H1 (cell line): ENCODE measurements around the gene TOR4A. TPM values are rescaled to one million over a fixed set of nuclear protein-coding genes. Genes with fewer than 3 reads are reported as not detected.

Source experiments
- CTCF ChIA-PET: fragments of 300-600 bp; sonication (Branson Sonifier 250); formaldehyde crosslinking; loops from one replicate; lab custom pipeline; 2021; ENCODE audit not compliant: partially characterized antibody; lab: Charles Lee
- POLR2A ChIA-PET: fragments of 300-600 bp; sonication (Branson Sonifier 250); formaldehyde crosslinking; loops from one replicate; lab custom pipeline; 2021; ENCODE audit warnings: inconsistent platforms; ENCODE audit not compliant: partially characterized antibody; lab: Charles Lee
- DNase-seq, 2 experiments: peaks; one replicate each; pipeline versions ENCODE4 v3.0.0 to v3.0.0-alpha.2; 2010 to 2022; ENCODE audit warnings: low spot score in 2 of 2, low read depth in 1 of 2, mixed read lengths in 1 of 2
- FAIRE-seq: peaks from 2 replicates; lab custom pipeline; 2011; peaks lifted over from hg19 to GRCh38; lab: Jason Lieb, UNC
- H2AFZ ChIP-seq: 2 replicates; pipeline ENCODE4 v1.8.1; 2012; ENCODE audit warnings: low read length, inconsistent platforms
- H2AK5ac ChIP-seq: 2 replicates; pipeline ENCODE4 v1.6.1; 2013; ENCODE audit warnings: low read depth, low read length
- H2BK120ac ChIP-seq: replicated peaks from 2 replicates; pipeline ENCODE3; 2013; ENCODE audit warnings: low read depth, low read length, inconsistent platforms
- H2BK12ac ChIP-seq: 2 replicates; pipeline ENCODE4 v1.6.1; 2013; ENCODE audit warnings: low read depth, low read length
- H2BK15ac ChIP-seq: 2 replicates; pipeline ENCODE4 v1.6.1; 2013; ENCODE audit warnings: low read length
- H2BK20ac ChIP-seq: 2 replicates; pipeline ENCODE4 v1.6.1; 2013; ENCODE audit warnings: low read length
- H2BK5ac ChIP-seq: 2 replicates; pipeline ENCODE4 v1.6.1; 2013; ENCODE audit warnings: low read depth, low read length
- H3K14ac ChIP-seq: 2 replicates; pipeline ENCODE4 v1.6.1; 2013; ENCODE audit warnings: inconsistent platforms; ENCODE audit not compliant: insufficient read length
- H3K18ac ChIP-seq: 2 replicates; pipeline ENCODE4 v1.6.1; 2013; ENCODE audit warnings: low read length; ENCODE audit errors: extremely low read depth
- H3K23ac ChIP-seq: 2 replicates; pipeline ENCODE4 v1.6.1; 2013; ENCODE audit warnings: inconsistent platforms; ENCODE audit not compliant: insufficient read length
- H3K23me2 ChIP-seq: 2 replicates; pipeline ENCODE4 v1.6.1; 2013; ENCODE audit warnings: low read depth, low read length
- H3K27ac ChIP-seq: 2 replicates; pipeline ENCODE4 v1.6.1; 2011; ENCODE audit warnings: low read depth, low read length, inconsistent platforms
- H3K27me3 ChIP-seq, 4 experiments: replicated peaks in 1 of 4; 1 replicate in 1 of 4; 2 replicates in 3 of 4; pipeline versions ENCODE4 v1.6.1 to v1.8.1; 2011 to 2013; ENCODE audit warnings: low read length in 3 of 4, mild to moderate bottlenecking in 3 of 4, inconsistent platforms in 2 of 4, mixed read lengths in 2 of 4, moderate library complexity in 1 of 4; ENCODE audit not compliant: control insufficient read depth in 3 of 4, insufficient read depth in 3 of 4; ENCODE audit errors: extremely low read depth in 1 of 4
- H3K36me3 ChIP-seq, 4 experiments: 2 replicates each; pipeline versions ENCODE4 v1.6.1 to v1.8.1; 2011 to 2013; ENCODE audit warnings: mild to moderate bottlenecking in 4 of 4, low read length in 3 of 4, moderate library complexity in 2 of 4, control low read depth in 1 of 4, inconsistent platforms in 1 of 4; ENCODE audit not compliant: insufficient read depth in 4 of 4, control insufficient read depth in 2 of 4
- H3K4ac ChIP-seq: replicated peaks from 2 replicates; pipeline ENCODE3; 2013; ENCODE audit warnings: low read length, low read depth, mixed read lengths, inconsistent platforms; ENCODE audit not compliant: insufficient read length
- H3K4me1 ChIP-seq, 4 experiments: replicated peaks in 1 of 4; 1 replicate in 1 of 4; 2 replicates in 3 of 4; pipeline versions ENCODE4 v1.6.1 to v1.8.1; 2011 to 2013; ENCODE audit warnings: low read length in 3 of 4, inconsistent platforms in 2 of 4, mixed read lengths in 1 of 4; ENCODE audit not compliant: insufficient read depth in 4 of 4, control insufficient read depth in 3 of 4
- H3K4me2 ChIP-seq, 2 experiments: 2 replicates each; pipeline versions ENCODE4 v1.6.1 to v1.8.1; 2011 to 2013; ENCODE audit warnings: low read depth in 2 of 2, low read length in 2 of 2, control low read depth in 1 of 2, inconsistent platforms in 1 of 2, mild to moderate bottlenecking in 1 of 2; ENCODE audit not compliant: insufficient read depth in 1 of 2
- H3K4me3 ChIP-seq, 4 experiments: fragments of 200-600, 300-600 bp in 1 of 4; sonication (generic), shearing (Covaris generic), sonication (Bioruptor Twin) in 1 of 4; 2 replicates each; pipeline versions ENCODE4 v1.5.1 to v1.8.1; 2011 to 2016; ENCODE audit warnings: low read length in 4 of 4, low read depth in 3 of 4, control low read depth in 2 of 4, inconsistent platforms in 2 of 4, mild to moderate bottlenecking in 2 of 4, mixed read lengths in 1 of 4, moderate library complexity in 1 of 4; ENCODE audit not compliant: insufficient read depth in 2 of 4; ENCODE audit errors: extremely low read depth in 1 of 4
- H3K56ac ChIP-seq: replicated peaks from 2 replicates; pipeline ENCODE3; 2013; ENCODE audit warnings: low read depth, mild to moderate bottlenecking, mixed read lengths, low read length, inconsistent platforms; ENCODE audit not compliant: insufficient read length
- H3K79me1 ChIP-seq: 2 replicates; pipeline ENCODE4 v1.6.1; 2013; ENCODE audit warnings: low read depth, low read length, control low read depth
- H3K79me2 ChIP-seq, 2 experiments: 2 replicates each; pipeline versions ENCODE4 v1.6.1 to v1.8.1; 2012 to 2013; ENCODE audit warnings: low read length in 2 of 2, mild to moderate bottlenecking in 2 of 2, inconsistent platforms in 1 of 2; ENCODE audit not compliant: insufficient read depth in 2 of 2, control insufficient read depth in 1 of 2
- H3K9ac ChIP-seq, 4 experiments: replicated peaks in 1 of 4; 1 replicate in 1 of 4; 2 replicates in 3 of 4; pipeline versions ENCODE4 v1.6.1 to v1.8.1; 2011 to 2013; ENCODE audit warnings: low read depth in 3 of 4, low read length in 3 of 4, control low read depth in 2 of 4, mild to moderate bottlenecking in 2 of 4, moderate library complexity in 2 of 4, inconsistent platforms in 1 of 4; ENCODE audit errors: extremely low read depth in 1 of 4
- H3K9me3 ChIP-seq, 2 experiments: 2 replicates each; pipeline versions ENCODE4 v1.6.1 to v1.8.1; 2012 to 2013; ENCODE audit warnings: mild to moderate bottlenecking in 2 of 2, moderate library complexity in 2 of 2, control low read depth in 1 of 2, inconsistent platforms in 1 of 2, low read depth in 1 of 2, low read length in 1 of 2, mixed read lengths in 1 of 2; ENCODE audit not compliant: insufficient read depth in 2 of 2
- H4K20me1 ChIP-seq, 2 experiments: replicated peaks in 1 of 2; 2 replicates each; pipeline versions ENCODE3 to v1.8.1; 2011 to 2013; ENCODE audit warnings: inconsistent platforms in 2 of 2, low read length in 2 of 2, mild to moderate bottlenecking in 1 of 2; ENCODE audit not compliant: insufficient read depth in 2 of 2, control insufficient read depth in 1 of 2
- H4K5ac ChIP-seq: 2 replicates; pipeline ENCODE4 v1.6.1; 2013; ENCODE audit warnings: low read length, low read depth, mixed read lengths, inconsistent platforms; ENCODE audit not compliant: insufficient read length
- H4K8ac ChIP-seq: 2 replicates; pipeline ENCODE4 v1.8.0; 2013; ENCODE audit warnings: mild to moderate bottlenecking, moderate library complexity, low read length, inconsistent platforms; ENCODE audit not compliant: insufficient read depth; ENCODE audit errors: extremely low read depth
- H4K91ac ChIP-seq: replicated peaks from 2 replicates; pipeline ENCODE3; 2013; ENCODE audit warnings: low read length, mixed read lengths, inconsistent platforms; ENCODE audit not compliant: insufficient read length
- BCL11A ChIP-seq, 2 experiments: IDR thresholded peaks; one replicate each; pipeline ENCODE4 v1.6.1; 2011; ENCODE audit warnings: low read depth in 2 of 2, low read length in 2 of 2, mild to moderate bottlenecking in 2 of 2
- CBX8 ChIP-seq: fragments of 300-800, 300-1000 bp; sonication (generic); IDR thresholded peaks from 2 replicates; pipeline ENCODE4 v1.7.1; 2016; ENCODE audit warnings: low read depth, low read length, borderline replicate concordance
- CHD1 ChIP-seq: IDR thresholded peaks from 2 replicates; pipeline ENCODE4 v1.6.1; 2012; ENCODE audit warnings: low read depth, low read length, improper control_type of control experiment
- CTBP2 ChIP-seq: IDR thresholded peaks from 2 replicates; pipeline ENCODE4 v1.7.0; 2011; ENCODE audit warnings: borderline replicate concordance, mild to moderate bottlenecking, moderate library complexity, mixed read lengths, low read length; ENCODE audit not compliant: insufficient read depth, insufficient read length
- GTF2F1 ChIP-seq: IDR thresholded peaks from 2 replicates; pipeline ENCODE4 v1.6.1; 2012; ENCODE audit warnings: low read depth, low read length, improper control_type of control experiment, borderline replicate concordance
- KDM5A ChIP-seq: fragments of 200-600 bp; IDR thresholded peaks from 2 replicates; pipeline ENCODE4 v1.7.1; 2012; ENCODE audit warnings: mild to moderate bottlenecking, low read length, inconsistent platforms, mixed read lengths
- NANOG ChIP-seq: IDR thresholded peaks from 2 replicates; pipeline ENCODE4 v1.6.1; 2011; ENCODE audit warnings: low read length, low read depth, mild to moderate bottlenecking, inconsistent platforms; ENCODE audit not compliant: insufficient read depth, poor library complexity, severe bottlenecking
- POLR2AphosphoS5 ChIP-seq: IDR thresholded peaks from 2 replicates; pipeline ENCODE4 v1.6.1; 2011; ENCODE audit warnings: low read depth, low read length
- RBBP5 ChIP-seq: IDR thresholded peaks from 2 replicates; pipeline ENCODE4 v1.7.1; 2012; ENCODE audit warnings: low read depth, mild to moderate bottlenecking, inconsistent platforms, low read length, moderate library complexity, borderline replicate concordance
- RXRA ChIP-seq: IDR thresholded peaks from 2 replicates; pipeline ENCODE4 v1.6.1; 2011; ENCODE audit warnings: low read depth, mild to moderate bottlenecking, low read length, moderate library complexity; ENCODE audit not compliant: insufficient read depth
- SP4 ChIP-seq: IDR thresholded peaks from 2 replicates; pipeline ENCODE4 v1.6.1; 2012; ENCODE audit warnings: low read length, inconsistent platforms
- WGBS, 2 experiments: shearing (Covaris generic) in 1 of 2; methylation state at CpG; one replicate each; pipeline versions ENCODE4 v1.1.6 to v1.1.7; 2013 to 2015; ENCODE audit warnings: low lambda C conversion rate in 2 of 2, mixed read lengths in 2 of 2, inconsistent platforms in 1 of 2, low coverage in 1 of 2, missing lambda C conversion rate in 1 of 2; ENCODE audit not compliant: insufficient replicate concordance in 2 of 2, insufficient coverage in 1 of 2, insufficient read length in 1 of 2; ENCODE audit errors: extremely low coverage in 1 of 2, missing lambda C conversion rate in 1 of 2; 5-methylcytosine and 5-hydroxymethylcytosine counted together
- polyA plus RNA-seq, 7 experiments: library from polyadenylated mRNA; depleted of rRNA in 3 of 7; stranded (reverse) in 5 of 7; unstranded in 2 of 7; fragments of >200 nt in 5 of 7; fragments of 200-250 nt in 2 of 7; gene quantifications; 1 replicate in 5 of 7; 2 replicates in 1 of 7; 4 replicates in 1 of 7; pipeline versions ENCODE4 v1.2.1 to v1.2.3, GENCODE V29; 2011 to 2013; ENCODE audit warnings: missing spikeins in 2 of 7, mixed read lengths in 2 of 7
- total RNA-seq: library from RNA; stranded (reverse); fragmentation: NEBNext Ultra II Directional; extraction: Animal tissue kit (Norgen Biotek cat#: 25700); gene quantifications from 2 replicates; pipeline ENCODE4 v1.2.1, GENCODE V29; 2021

The TOR4A gene
- total and polyA plus RNA-seq, 2 of the 8 experiments (the other 6 are each of a cell fraction or from before 2014, with no cell fraction given) = 8.4 to 9.3 TPM

DNA sequence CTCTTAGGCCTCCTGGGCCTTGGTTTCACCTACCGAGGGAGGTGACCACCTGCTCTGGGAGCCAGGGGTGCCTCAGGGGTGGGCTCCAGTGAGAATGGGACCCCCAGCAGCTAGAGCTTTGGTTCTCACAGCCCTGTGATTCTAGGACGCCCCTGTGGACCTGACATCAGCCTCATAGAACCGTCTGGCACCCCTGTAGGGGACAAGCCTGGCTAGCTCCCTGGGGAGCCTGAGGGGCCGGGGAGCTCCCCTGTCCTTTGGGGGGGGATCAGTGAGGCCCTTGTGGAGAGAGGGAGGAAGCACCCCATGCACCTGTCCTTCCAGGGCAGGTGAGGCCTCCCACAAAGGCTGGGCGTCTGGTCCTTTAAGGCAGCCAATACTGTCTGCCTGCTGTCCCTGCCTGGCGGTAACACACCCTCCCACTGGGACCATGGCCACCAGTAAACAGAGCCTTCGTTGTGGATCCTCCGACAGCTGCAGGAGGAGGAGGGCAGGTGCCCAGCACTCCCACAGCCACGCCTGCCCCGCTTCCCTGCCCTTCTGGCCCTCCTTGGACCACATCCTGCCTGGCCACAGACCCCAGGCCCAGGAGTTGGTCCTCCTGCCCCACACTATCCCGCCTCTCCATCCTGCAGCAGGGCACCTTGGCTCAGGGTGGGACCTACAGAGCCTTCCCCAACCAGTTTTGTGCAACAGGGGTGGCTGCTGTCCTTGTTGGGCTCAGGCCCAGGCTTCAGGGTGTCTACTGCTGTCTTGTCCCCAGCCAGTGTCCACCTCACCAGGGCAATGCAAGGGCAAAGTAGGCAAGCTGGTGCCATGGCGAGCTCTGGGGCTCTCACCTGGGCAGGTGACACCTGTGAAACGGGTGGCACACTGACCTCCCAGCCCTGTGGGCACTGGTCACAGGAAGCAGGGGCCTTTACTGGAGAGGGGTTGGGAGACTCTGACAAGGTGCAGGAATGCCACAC lies 39.5 kb upstream of the TOR4A start:
- WGBS, 2 experiments = 84% methylated on average over 13 of the region's 13 CpGs; no CpG with 5 or more reads in 1 of the 2 experiments
- no peak for TF ChIP-seq RXRA
- TF ChIP-seq POLR2AphosphoS5 = no peak
- no peak for TF ChIP-seq CTBP2
- no peak for TF ChIP-seq SP4
- no peak for TF ChIP-seq NANOG
- TF ChIP-seq GTF2F1 = no peak
- TF ChIP-seq KDM5A = no peak
- TF ChIP-seq BCL11A (IDR thresholded peaks at IDR 0.05; ENCODE audit: low read depth in 2 of 2, low read length in 2 of 2) = no peak
- no peak for TF ChIP-seq RBBP5
- TF ChIP-seq CHD1 = no peak
- no peak for TF ChIP-seq CBX8

More for the DNA sequence above, 39.5 kb upstream of the TOR4A start:
- no peak overlapping the region for H3K18ac ChIP-seq
- H3K9ac ChIP-seq = no peak overlapping the region
- H3K79me2 ChIP-seq = peaks cover 0 to 20% of the 10 kb centered on the region in 2 experiments; a peak in 2 of 4 replicates
- ChIA-PET POLR2A (interaction anchor here (1.2 to 69.9 kb wide), 4 partner anchors 3 to 50 kb away, joined by 3 to 1462 read pairs (median 733); partner anchors contain the start of genes CYSRT1, NDOR1, NELFB and RNF208), CTCF (interaction anchor here (0.8 to 20.2 kb wide), 26 partner anchors 8 to 209 kb away, joined by 3 to 204 read pairs (median 6); partner anchors contain the start of genes ANAPC2, CYSRT1, LRRC26 and RNF208)
- H2BK12ac ChIP-seq = no peak overlapping the region
- no peak overlapping the region for H3K14ac ChIP-seq
- no peak overlapping the region for H3K4me2 ChIP-seq
- FAIRE-seq = no peak
- H4K5ac ChIP-seq = no peak overlapping the region
- no peak overlapping the region for H3K4ac ChIP-seq
- DNase-seq = no peak
- no peak overlapping the region for H2AK5ac ChIP-seq
- H4K91ac ChIP-seq = peak overlapping the region; percentile 30
- H3K23me2 ChIP-seq = peaks cover 5% of the 10 kb centered on the region; the same call in 1 of the 2 replicates
- H3K23ac ChIP-seq = no peak overlapping the region
- H3K4me3 ChIP-seq = no peak overlapping the region
- no peak overlapping the region for H4K8ac ChIP-seq
- H2BK5ac ChIP-seq = no peak overlapping the region
- H4K20me1 ChIP-seq = peaks cover 15 to 18% of the 10 kb centered on the region in 2 experiments
- H3K36me3 ChIP-seq = peaks cover 4 to 13% (median 9%) of the 10 kb centered on the region in 4 experiments; a peak in 7 of 8 replicates
- H3K27ac ChIP-seq = no peak overlapping the region
- H3K4me1 ChIP-seq = peaks cover 0 to 14% (median 11%) of the 10 kb centered on the region in 4 experiments; a peak in 6 of 7 replicates
- peaks cover 5% of the 10 kb centered on the region; the same call in 1 of the 2 replicates for H3K79me1 ChIP-seq
- H3K56ac ChIP-seq = no peak overlapping the region
- no peak overlapping the region for H2BK120ac ChIP-seq
- no peaks in the 10 kb centered on the region for H3K27me3 ChIP-seq
- H2BK20ac ChIP-seq = no peak overlapping the region
- no peak overlapping the region for H2AFZ ChIP-seq
- no peaks in the 10 kb centered on the region for H3K9me3 ChIP-seq
- H2BK15ac ChIP-seq = no peak overlapping the region; the same call in 1 of the 2 replicates
